Fibroblast of lung (primary cell): ENCODE data around the gene SLC35F4. TPM values are rescaled to one million over a fixed set of nuclear protein-coding genes. Genes with fewer than 3 reads are reported as not detected.

ENCODE experiments used
- DNase-seq, 2 donors: peaks; one replicate each; pipeline versions ENCODE4 v3.0.0 to v3.0.0-alpha.2; 2010; ENCODE audit warnings: low read depth in 2 of 2
- H2AFZ ChIP-seq: 2 replicates; pipeline ENCODE4 v1.5.1; 2012; ENCODE audit warnings: low read length, control low read depth, inconsistent platforms
- H3K27ac ChIP-seq: 2 replicates; pipeline ENCODE4 v1.5.1; 2011; ENCODE audit warnings: low read length, control low read depth; ENCODE audit not compliant: insufficient read depth
- H3K27me3 ChIP-seq: 2 replicates; pipeline ENCODE4 v1.5.1; 2011; ENCODE audit warnings: mild to moderate bottlenecking, low read length; ENCODE audit not compliant: control insufficient read depth, insufficient read depth
- H3K36me3 ChIP-seq: 2 replicates; pipeline ENCODE4 v1.5.1; 2011; ENCODE audit warnings: low read length; ENCODE audit not compliant: control insufficient read depth, insufficient read depth
- H3K4me1 ChIP-seq: 2 replicates; pipeline ENCODE4 v1.5.1; 2011; ENCODE audit warnings: low read length; ENCODE audit not compliant: control insufficient read depth, insufficient read depth; ENCODE audit errors: extremely low read depth
- H3K4me2 ChIP-seq: 2 replicates; pipeline ENCODE4 v1.5.1; 2011; ENCODE audit warnings: low read length, control low read depth; ENCODE audit not compliant: insufficient read depth; ENCODE audit errors: extremely low read depth
- H3K4me3 ChIP-seq, 4 experiments: fragments of 200-600 bp in 1 of 4; sonication (generic) in 1 of 4; replicated peaks in 1 of 4; 2 replicates each; pipeline ENCODE4 v1.5.1; 2011 to 2016; ENCODE audit warnings: low read length in 4 of 4, low read depth in 3 of 4, mild to moderate bottlenecking in 3 of 4, control low read depth in 2 of 4, inconsistent platforms in 1 of 4, mixed read lengths in 1 of 4; ENCODE audit not compliant: insufficient read depth in 1 of 4; ENCODE audit errors: control extremely low read depth in 1 of 4
- H3K79me2 ChIP-seq: 2 replicates; pipeline ENCODE4 v1.5.1; 2012; ENCODE audit warnings: mild to moderate bottlenecking, low read length, inconsistent platforms; ENCODE audit not compliant: control insufficient read depth, insufficient read depth
- H3K9ac ChIP-seq: 2 replicates; pipeline ENCODE4 v1.5.1; 2011; ENCODE audit warnings: mild to moderate bottlenecking, low read length, control low read depth; ENCODE audit not compliant: insufficient read depth
- H3K9me3 ChIP-seq: 2 replicates; pipeline ENCODE4 v1.5.1; 2012; ENCODE audit warnings: low read depth, low read length; ENCODE audit not compliant: control insufficient read depth, insufficient read depth
- H4K20me1 ChIP-seq: 2 replicates; pipeline ENCODE4 v1.5.1; 2011; ENCODE audit warnings: low read length; ENCODE audit not compliant: control insufficient read depth, insufficient read depth; ENCODE audit errors: extremely low read depth
- CTCF ChIP-seq, 2 donors: IDR thresholded peaks in 1 of 2; conservative IDR thresholded peaks in 1 of 2; 1 replicate in 1 of 2; 2 replicates in 1 of 2; pipeline ENCODE4 v1.5.1; 2011 to 2012; ENCODE audit warnings: low read length in 2 of 2, control low read depth in 1 of 2, inconsistent platforms in 1 of 2, low read depth in 1 of 2, mild to moderate bottlenecking in 1 of 2
- EZH2 ChIP-seq: IDR thresholded peaks from 2 replicates; pipeline ENCODE4 v1.5.1; 2012; ENCODE audit warnings: low read length, control low read depth, mild to moderate bottlenecking; ENCODE audit errors: missing control alignments
- polyA plus RNA-seq, 2 donors: library from polyadenylated mRNA; depleted of rRNA in 1 of 2; stranded (reverse) in 1 of 2; unstranded in 1 of 2; fragments of >200 nt; gene quantifications; 2 replicates each; pipeline ENCODE4 v1.2.1, GENCODE V29; 2011 to 2012; ENCODE audit warnings: missing spikeins in 1 of 2
- total RNA-seq: library from RNA; depleted of rRNA; stranded (reverse); fragments of >200 nt; gene quantifications from 2 replicates; pipeline ENCODE4 v1.2.1, GENCODE V29; 2014

Gene SLC35F4
- total and polyA plus RNA-seq, 2 donors (not counting 1 experiment from before 2014, with no cell fraction given), result not detected

GRCh38 chr14:57846596-57846995 lies 19.3 kb downstream of the SLC35F4 start:
- Histone ChIP-seq H3K27me3 (no peaks in the 10 kb centered on the region), H3K4me2 (no peak overlapping the region), H3K4me3 (no peak overlapping the region), H4K20me1 (no peaks in the 10 kb centered on the region), H3K9ac (no peak overlapping the region), H3K36me3 (no peaks in the 10 kb centered on the region), H3K79me2 (no peaks in the 10 kb centered on the region), H3K4me1 (peaks cover 2% of the 10 kb centered on the region), H3K9me3 (no peaks in the 10 kb centered on the region), H2AFZ (no peak overlapping the region), H3K27ac (no peak overlapping the region)
- no peak for TF ChIP-seq CTCF (conservative IDR thresholded peaks at IDR 0.05 in 1 of 2, IDR thresholded peaks at IDR 0.05 in 1 of 2; ENCODE audit: low read depth in 1 of 2, low read length in 2 of 2)
- peak in 1 of 2 donors; percentile 5 for DNase-seq

GRCh38 chr14:57845802-57846531 lies 19.9 kb downstream of the SLC35F4 start:
- Histone ChIP-seq H4K20me1 (no peaks in the 10 kb centered on the region), H3K9ac (no peak overlapping the region), H3K4me1 (peaks cover 2% of the 10 kb centered on the region), H3K4me2 (no peak overlapping the region), H3K9me3 (no peaks in the 10 kb centered on the region), H3K27me3 (no peaks in the 10 kb centered on the region), H3K36me3 (no peaks in the 10 kb centered on the region), H3K4me3 (no peak overlapping the region), H3K27ac (no peak overlapping the region), H3K79me2 (no peaks in the 10 kb centered on the region), H2AFZ (no peak overlapping the region)
- DNase-seq, result peak in 1 of 2 donors; percentile 54
- TF ChIP-seq CTCF (conservative IDR thresholded peaks at IDR 0.05 in 1 of 2, IDR thresholded peaks at IDR 0.05 in 1 of 2; ENCODE audit: low read depth in 1 of 2, low read length in 2 of 2), result no peak
- TF ChIP-seq EZH2, result no peak

- Histone ChIP-seq H4K20me1 (no peaks in the 10 kb centered on the region), H3K4me2 (no peak overlapping the region), H3K79me2 (no peaks in the 10 kb centered on the region), H3K9ac (no peak overlapping the region), H3K9me3 (no peaks in the 10 kb centered on the region), H2AFZ (no peak overlapping the region), H3K4me3 (no peak overlapping the region), H3K36me3 (no peaks in the 10 kb centered on the region), H3K27me3 (no peaks in the 10 kb centered on the region), H3K27ac (no peak overlapping the region), H3K4me1 (peaks cover 2% of the 10 kb centered on the region)
- no peak for DNase-seq
- TF ChIP-seq CTCF (conservative IDR thresholded peaks at IDR 0.05 in 1 of 2, IDR thresholded peaks at IDR 0.05 in 1 of 2; ENCODE audit: low read depth in 1 of 2, low read length in 2 of 2), result no peak
- no peak for TF ChIP-seq EZH2
Observed at GRCh38 chr14:57845316-57845715, 20.6 kb downstream of the SLC35F4 start.
